ENCODE measurements around the gene SPAG6. TPM values are rescaled to one million over a fixed set of nuclear protein-coding genes. Genes with fewer than 3 reads are reported as not detected.

SPAG6 gene
- total RNA-seq, 1 experiment from 2014 or later = not detected

DNA sequence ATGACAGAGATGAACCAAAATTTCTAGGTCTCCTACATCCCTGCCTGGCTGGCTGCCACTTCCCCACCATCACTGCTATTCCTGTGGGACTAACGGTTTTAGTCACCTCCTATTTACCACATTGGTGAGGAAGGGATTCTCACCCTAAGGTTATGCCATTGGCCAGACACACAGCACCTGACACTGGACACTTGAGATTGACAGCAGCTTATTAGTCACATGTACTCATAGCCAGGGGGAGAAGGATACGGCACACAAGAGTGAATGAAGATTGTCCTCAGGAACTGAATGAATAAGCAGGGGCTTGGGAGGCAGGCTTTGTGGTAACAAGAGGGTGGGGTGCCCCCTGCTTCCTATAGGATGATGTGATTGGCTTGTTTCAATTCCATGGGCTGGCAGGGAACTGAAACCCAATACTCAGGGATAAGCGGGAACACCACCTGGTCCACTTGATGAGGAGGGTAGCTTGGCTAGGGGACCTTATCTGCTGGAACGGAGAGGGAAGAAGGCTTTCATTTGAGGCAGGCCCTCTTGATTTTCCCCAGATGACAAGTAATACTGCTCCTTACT is 99.0 kb downstream of the SPAG6 start:
- no peak overlapping the region for H3K4me3 ChIP-seq
- DNase-seq = no peak
- no peak overlapping the region for H3K27ac ChIP-seq
- H3K9me2 ChIP-seq (ENCODE audit: insufficient read depth) = no peaks in the 10 kb centered on the region
- CTCF ChIA-PET = no interaction called here
- no peaks in the 10 kb centered on the region for H3K79me2 ChIP-seq (ENCODE audit: low read depth)
- intact Hi-C loops (cut with micrococcal nuclease; ENCODE audit: unreplicated experiment) = no loop called here
- H4K20me1 ChIP-seq (ENCODE audit: insufficient read depth) = no peaks in the 10 kb centered on the region
- H3F3A ChIP-seq (ENCODE audit: insufficient read depth, low read depth) = no peaks in the 10 kb centered on the region
- no peaks in the 10 kb centered on the region for H3K4me1 ChIP-seq (replicated peaks; ENCODE audit: insufficient read depth)
- no peaks in the 10 kb centered on the region for H3K9me3 ChIP-seq (ENCODE audit: insufficient read depth, low read depth)
- no TSS peak for BruUV-seq (replicated peaks)
- H3K27me3 ChIP-seq (ENCODE audit: insufficient read depth, low read depth) = no peaks in the 10 kb centered on the region
- H3K4me2 ChIP-seq = no peak overlapping the region
- POLR2A ChIA-PET (ENCODE audit: unreplicated experiment) = no interaction called here
- H3K36me3 ChIP-seq (ENCODE audit: low read depth) = no peaks in the 10 kb centered on the region
- H2AFZ ChIP-seq = no peak overlapping the region
- TF ChIP-seq, protein P1, sequence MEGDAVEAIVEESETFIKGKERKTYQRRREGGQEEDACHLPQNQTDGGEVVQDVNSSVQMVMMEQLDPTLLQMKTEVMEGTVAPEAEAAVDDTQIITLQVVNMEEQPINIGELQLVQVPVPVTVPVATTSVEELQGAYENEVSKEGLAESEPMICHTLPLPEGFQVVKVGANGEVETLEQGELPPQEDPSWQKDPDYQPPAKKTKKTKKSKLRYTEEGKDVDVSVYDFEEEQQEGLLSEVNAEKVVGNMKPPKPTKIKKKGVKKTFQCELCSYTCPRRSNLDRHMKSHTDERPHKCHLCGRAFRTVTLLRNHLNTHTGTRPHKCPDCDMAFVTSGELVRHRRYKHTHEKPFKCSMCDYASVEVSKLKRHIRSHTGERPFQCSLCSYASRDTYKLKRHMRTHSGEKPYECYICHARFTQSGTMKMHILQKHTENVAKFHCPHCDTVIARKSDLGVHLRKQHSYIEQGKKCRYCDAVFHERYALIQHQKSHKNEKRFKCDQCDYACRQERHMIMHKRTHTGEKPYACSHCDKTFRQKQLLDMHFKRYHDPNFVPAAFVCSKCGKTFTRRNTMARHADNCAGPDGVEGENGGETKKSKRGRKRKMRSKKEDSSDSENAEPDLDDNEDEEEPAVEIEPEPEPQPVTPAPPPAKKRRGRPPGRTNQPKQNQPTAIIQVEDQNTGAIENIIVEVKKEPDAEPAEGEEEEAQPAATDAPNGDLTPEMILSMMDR (conservative IDR thresholded peaks at IDR 0.05) = no peak
- no peak for TF ChIP-seq EZH2 (IDR thresholded peaks at IDR 0.05; ENCODE audit: low read depth)

DNA sequence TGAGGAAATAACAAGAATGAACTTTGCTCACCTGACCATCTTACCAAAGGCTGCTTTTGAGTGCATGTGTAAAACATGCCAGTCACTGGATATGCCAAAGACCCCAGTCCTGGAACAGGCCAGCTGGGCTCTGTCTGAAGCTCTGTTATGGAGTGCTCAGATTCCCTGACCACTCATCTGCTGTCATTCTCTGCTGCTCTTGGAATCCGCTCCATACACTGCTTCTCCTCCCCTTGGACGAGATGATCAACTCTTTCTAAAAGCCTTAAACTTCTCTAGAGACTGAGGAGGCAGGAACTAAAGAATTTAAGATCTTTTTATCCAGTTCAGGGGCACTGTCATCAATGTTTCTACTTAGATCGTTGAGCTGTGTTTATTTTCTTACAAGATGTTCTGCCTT is 100.2 kb downstream of the SPAG6 start:
- Histone ChIP-seq H3K27ac (no peak overlapping the region), H3K9me3 (ENCODE audit: insufficient read depth, low read depth) (no peaks in the 10 kb centered on the region), H3K9me2 (ENCODE audit: insufficient read depth) (no peaks in the 10 kb centered on the region), H3K79me2 (ENCODE audit: low read depth) (no peaks in the 10 kb centered on the region), H3K4me3 (no peak overlapping the region), H3F3A (ENCODE audit: insufficient read depth, low read depth) (no peaks in the 10 kb centered on the region), H3K36me3 (ENCODE audit: low read depth) (no peaks in the 10 kb centered on the region), H3K4me1 (replicated peaks; ENCODE audit: insufficient read depth) (no peaks in the 10 kb centered on the region), H3K27me3 (ENCODE audit: insufficient read depth, low read depth) (no peaks in the 10 kb centered on the region), H2AFZ (no peak overlapping the region), H3K4me2 (no peak overlapping the region), H4K20me1 (ENCODE audit: insufficient read depth) (no peaks in the 10 kb centered on the region)
- ChIA-PET POLR2A (ENCODE audit: unreplicated experiment) (no interaction called here), CTCF (no interaction called here)
- no peak for DNase-seq
- TF ChIP-seq, protein P1 (conservative IDR thresholded peaks at IDR 0.05) = no peak
- TF ChIP-seq EZH2 (IDR thresholded peaks at IDR 0.05; ENCODE audit: low read depth) = no peak
- BruUV-seq (replicated peaks) = no TSS peak
- intact Hi-C loops (cut with micrococcal nuclease; ENCODE audit: unreplicated experiment) = no loop called here

DNA sequence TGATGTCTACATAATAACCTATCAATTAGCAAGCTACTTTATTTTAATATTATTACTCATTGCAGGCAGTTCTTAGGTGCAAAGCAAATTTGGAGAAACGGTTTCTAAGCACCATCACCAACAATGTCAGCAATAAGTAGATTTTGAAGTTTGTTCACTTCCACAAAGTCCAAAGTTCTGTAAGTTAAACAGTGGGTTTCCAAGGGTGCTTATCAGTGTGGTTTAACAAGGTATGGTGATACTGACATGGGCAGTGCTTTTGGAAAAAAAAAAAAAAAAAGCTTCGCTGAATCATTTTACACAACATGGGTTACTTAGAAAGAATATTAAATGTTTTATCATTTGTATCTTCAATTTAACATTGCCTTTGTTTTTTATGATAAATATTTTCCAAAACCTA is 101.8 kb downstream of the SPAG6 start:
- no peaks in the 10 kb centered on the region for H3K36me3 ChIP-seq (ENCODE audit: low read depth)
- no peak overlapping the region for H3K4me3 ChIP-seq
- no peaks in the 10 kb centered on the region for H3K79me2 ChIP-seq (ENCODE audit: low read depth)
- H3K4me1 ChIP-seq (replicated peaks; ENCODE audit: insufficient read depth) = no peaks in the 10 kb centered on the region
- no peak overlapping the region for H3K27ac ChIP-seq
- no peaks in the 10 kb centered on the region for H3K9me3 ChIP-seq (ENCODE audit: insufficient read depth, low read depth)
- H3K9me2 ChIP-seq (ENCODE audit: insufficient read depth) = no peaks in the 10 kb centered on the region
- no peaks in the 10 kb centered on the region for H3K27me3 ChIP-seq (ENCODE audit: insufficient read depth, low read depth)
- H2AFZ ChIP-seq = no peak overlapping the region
- no peak overlapping the region for H3K4me2 ChIP-seq
- H4K20me1 ChIP-seq (ENCODE audit: insufficient read depth) = no peaks in the 10 kb centered on the region
- no peak for DNase-seq
- no TSS peak for BruUV-seq (replicated peaks)
- ChIA-PET POLR2A (ENCODE audit: unreplicated experiment) (no interaction called here), CTCF (no interaction called here)
- intact Hi-C loops (cut with micrococcal nuclease; ENCODE audit: unreplicated experiment) = no loop called here
- H3F3A ChIP-seq (ENCODE audit: insufficient read depth, low read depth) = no peaks in the 10 kb centered on the region
- no peak for TF ChIP-seq EZH2 (IDR thresholded peaks at IDR 0.05; ENCODE audit: low read depth)
- TF ChIP-seq, protein P1 (conservative IDR thresholded peaks at IDR 0.05) = no peak
